GM19099 (cell line): Measurements from ENCODE around the gene TM2D3.

Experiments
- POLR2A ChIP-seq: IDR thresholded peaks from 3 replicates; pipeline ENCODE4 v1.6.1; 2011; ENCODE audit warnings: low read depth; ENCODE audit not compliant: insufficient read length; ENCODE audit errors: extremely low read depth

Gene TM2D3

GRCh38 chr15:101637516-101637915, 14.7 kb downstream of the TM2D3 start:
- no peak for TF ChIP-seq POLR2A

DNA sequence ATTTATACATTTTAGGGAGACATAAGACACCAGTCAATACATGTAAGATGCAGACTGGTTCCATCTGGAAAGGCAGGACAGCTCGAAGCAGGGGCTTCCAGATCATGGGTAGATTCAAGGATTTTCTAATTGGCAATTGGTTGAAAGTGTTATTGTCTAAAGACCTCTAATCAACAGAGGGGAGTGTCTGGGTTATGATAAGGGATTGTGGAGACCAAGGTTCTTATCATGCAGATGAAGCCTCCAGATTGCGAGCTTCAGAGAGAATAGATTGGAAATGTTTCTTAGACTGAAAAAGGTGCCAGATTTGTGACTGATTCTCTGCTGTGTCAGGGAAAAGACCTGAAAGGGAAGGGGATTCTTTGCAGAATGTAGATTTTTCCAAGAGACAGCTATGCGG, 15.1 kb downstream of the TM2D3 start:
- TF ChIP-seq POLR2A, result no peak

GRCh38 chr15:101635944-101636727, 16.0 kb downstream of the TM2D3 start:
- TF ChIP-seq POLR2A, result no peak

GRCh38 chr15:101633356-101633755, 18.8 kb downstream of the TM2D3 start:
- no peak for TF ChIP-seq POLR2A

- TF ChIP-seq POLR2A, result no peak
Measured at GRCh38 chr15:101625980-101626379, 26.2 kb downstream of the TM2D3 start.

DNA sequence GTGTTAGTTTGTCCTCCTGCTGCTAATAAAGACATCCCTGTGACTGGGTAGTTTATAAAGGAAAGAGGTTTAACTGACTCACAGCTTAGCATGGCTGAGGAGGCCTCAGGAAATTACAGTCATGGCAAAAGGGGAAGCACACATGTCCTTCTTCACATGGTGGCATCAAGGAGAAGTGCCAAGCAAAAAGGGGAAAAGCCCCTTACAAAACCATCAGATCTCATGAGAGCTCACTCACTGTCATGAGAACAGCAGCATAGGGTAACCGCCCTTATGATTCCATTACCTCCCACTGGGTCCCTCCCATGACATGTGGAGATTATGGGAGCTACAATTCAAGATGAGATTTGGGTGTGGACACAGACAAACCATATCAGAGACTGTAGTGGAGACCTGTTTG, 27.0 kb downstream of the TM2D3 start:
- no peak for TF ChIP-seq POLR2A

GRCh38 chr15:101623367-101624304, 28.5 kb downstream of the TM2D3 start:
- TF ChIP-seq POLR2A, result no peak

DNA sequence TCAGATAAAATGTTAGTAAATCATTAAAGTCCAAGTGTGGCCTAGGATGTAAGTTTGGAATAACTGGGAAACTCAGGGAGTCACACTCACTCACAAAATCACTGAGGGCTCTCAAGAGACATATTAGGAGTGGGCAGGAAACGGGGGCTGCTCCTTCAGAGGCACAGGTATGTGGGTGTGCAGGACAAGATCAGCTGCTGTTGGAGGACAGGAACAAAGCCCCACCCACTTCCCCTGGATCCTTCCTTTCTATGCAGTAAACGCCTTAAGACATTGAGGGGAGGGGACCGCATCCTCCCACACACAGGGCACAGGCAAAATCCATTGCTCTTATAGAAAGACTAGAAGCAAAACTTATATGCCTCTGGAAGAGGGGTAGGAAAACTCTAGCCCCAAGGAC, 30.2 kb downstream of the TM2D3 start:
- no peak for TF ChIP-seq POLR2A

DNA sequence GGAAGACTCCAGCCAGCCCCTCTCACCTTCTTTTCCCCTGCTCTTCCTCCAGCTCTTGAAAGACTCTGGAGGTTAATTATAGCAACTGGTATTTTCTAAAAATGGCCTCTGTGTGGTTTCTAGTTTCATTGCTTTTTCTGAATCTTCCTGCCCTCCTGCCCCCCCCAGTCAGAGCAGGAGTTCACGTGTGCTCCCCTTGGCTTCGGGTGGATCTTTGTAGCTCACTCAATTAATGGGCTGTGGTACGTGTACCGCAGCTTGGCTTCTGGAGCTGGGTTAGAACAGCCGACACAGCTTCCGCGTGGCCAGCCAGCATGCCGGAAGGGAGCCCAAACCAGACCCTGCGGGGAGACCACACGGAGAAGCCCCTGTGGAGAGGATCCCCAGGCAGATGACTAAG, 31.5 kb downstream of the TM2D3 start:
- no peak for TF ChIP-seq POLR2A

DNA sequence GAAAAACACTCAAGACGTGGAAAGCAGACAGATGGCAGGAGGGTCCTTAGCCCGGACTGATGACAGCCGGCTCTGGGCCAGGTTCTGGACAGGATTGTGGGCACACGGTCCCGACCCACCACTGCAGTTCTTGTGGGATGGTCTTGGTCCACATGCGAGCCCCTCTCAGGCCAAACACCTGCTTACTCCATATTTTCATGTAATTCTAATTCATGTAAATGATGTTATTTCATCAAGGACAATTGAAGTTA, 32.6 kb downstream of the TM2D3 start:
- TF ChIP-seq POLR2A, result no peak

DNA sequence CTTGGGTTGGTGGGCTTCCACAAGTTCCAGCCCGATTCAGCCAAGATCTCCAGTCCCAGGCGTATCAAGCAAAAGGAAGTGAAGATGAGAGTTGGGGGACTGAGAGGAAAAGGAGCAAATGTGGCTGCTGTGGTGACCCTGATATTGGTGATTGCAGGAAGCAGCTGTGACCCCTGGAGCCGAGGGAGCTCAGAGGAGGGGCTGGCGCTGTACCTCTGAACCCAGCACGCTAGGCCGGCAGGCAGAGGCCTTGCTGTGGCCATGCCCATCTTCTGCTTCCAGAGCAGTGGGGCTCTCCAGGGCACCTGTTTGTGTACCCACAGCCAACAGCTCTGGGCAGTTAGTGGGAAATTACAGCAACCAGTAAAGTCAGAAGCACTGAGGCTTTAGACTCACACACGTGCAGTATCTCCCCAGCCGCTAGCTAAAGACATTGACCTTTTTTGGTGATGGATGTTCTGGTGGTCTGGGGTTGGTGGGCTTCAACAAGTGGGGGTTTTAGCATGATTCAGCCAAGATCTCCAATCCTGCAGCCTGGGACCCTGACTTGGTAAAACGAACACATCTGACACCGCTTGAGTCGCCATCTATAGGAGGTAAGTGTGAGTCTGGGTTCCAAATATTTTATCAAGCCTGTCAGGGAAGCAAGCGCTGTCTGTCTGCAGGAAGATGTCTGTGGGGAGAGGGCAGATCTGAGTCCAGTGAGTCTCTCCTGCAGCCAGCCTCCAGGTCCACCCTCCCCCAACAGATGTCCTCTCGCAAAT, 33.1 kb downstream of the TM2D3 start:
- TF ChIP-seq POLR2A, result no peak

DNA sequence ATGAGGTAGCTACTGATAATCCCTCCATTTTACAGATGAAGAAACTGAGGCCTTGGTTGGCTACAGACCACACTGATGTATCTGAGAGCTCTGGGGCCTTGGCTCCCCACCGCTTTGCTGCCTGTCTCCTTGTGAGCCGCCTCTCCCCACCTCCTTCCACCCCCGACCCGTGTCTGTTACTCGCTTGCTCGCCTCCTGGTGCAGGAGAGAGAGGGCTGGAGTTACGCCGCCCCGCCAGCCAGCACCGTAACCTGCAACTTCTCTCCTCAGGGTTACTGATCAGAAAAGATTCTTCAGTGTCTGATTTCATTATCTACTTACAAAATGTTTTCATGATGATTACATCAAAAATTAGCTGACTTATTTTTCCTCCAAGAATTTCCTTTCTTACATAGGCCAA, 34.1 kb downstream of the TM2D3 start:
- no peak for TF ChIP-seq POLR2A

DNA sequence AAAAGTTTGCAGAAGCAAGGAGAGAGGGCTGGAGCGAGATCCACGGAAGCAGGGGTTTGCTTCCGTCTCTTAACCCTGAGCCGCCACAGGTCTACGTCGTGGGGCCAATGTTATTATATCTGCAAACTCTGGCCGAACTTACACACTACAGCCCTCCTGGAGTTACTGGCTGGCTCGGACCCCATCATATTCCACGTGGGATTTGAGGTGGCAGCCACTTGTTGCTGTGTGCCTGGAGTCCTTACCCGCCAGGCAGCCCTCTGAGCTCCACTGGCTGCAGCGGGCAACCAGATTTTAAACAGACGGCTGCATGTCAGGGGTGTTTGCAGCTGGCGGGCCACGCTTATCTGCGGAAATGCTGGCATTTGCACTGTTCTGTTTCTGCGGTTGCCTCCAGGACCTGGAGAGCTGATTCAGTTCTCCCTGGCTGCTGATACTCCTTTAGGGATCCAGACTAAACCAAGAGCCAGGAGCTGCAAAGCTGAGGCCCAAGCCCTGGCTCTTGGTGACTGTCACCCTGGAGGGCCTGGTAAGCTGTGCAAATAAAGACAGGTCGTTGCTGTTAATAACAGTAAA, 34.7 kb downstream of the TM2D3 start:
- no peak for TF ChIP-seq POLR2A

DNA sequence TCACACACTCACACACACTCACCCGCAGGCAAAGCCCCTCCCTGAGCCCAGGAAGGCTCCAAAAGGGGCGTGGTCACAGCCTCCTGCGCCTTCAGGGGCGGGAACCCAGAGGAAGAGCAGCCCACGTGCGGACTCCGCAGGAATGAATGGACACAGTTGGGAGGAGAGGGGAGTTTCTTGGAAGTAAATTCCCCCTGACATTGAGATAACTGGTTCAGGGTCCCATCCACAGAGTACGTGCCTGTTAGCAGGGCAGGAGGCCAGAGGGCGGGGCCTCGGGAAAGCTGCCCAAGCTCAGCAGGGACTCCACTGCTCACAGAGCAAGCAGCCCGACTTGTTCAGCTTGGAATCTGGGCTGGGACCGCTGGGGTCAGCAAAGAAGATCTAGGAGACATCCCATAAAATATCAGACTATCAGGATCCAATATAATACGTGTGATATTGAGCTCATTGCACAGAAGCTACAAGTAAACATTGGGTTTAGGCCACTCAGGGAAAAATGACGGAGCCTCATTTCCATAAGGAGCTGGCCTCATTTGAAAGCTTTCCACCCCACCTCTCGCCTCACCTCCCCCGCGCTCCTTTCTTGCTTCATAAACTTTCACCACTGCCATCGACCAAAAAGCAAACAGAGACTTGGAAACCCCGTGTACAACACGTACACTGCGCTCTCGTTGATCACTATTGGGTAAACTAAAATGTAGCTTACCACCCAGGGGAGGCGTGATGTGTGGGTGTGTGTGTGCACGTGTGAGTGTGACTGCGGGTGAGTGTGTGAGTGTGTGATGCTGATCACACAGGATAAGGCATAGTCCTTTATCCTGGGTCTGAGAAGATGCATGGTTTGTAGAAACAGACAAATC, 36.0 kb downstream of the TM2D3 start:
- no peak for TF ChIP-seq POLR2A
